SJSA1 (cell line): ENCODE data around the gene CD82. TPM values are rescaled to one million over a fixed set of nuclear protein-coding genes. Genes with fewer than 3 reads are reported as not detected.

Experiments used
- DNase-seq, 2 experiments: peaks; one replicate each; pipeline ENCODE4 v3.0.0-alpha.2; 2015 to 2020; ENCODE audit warnings: low spot score in 2 of 2, low read depth in 1 of 2
- H3K27ac ChIP-seq: fragments of 250-450 bp; sonication (Bioruptor Pico); 2 replicates; pipeline ENCODE4 v1.5.1; 2020; ENCODE audit warnings: mild to moderate bottlenecking, moderate library complexity
- H3K27me3 ChIP-seq: fragments of 250-450 bp; sonication (Bioruptor Pico); replicated peaks from 2 replicates; pipeline ENCODE4 v1.5.1; 2020; ENCODE audit warnings: mild to moderate bottlenecking, moderate library complexity
- H3K36me3 ChIP-seq: fragments of 250-450 bp; sonication (Bioruptor Pico); 2 replicates; pipeline ENCODE4 v1.5.1; 2020; ENCODE audit warnings: mild to moderate bottlenecking
- H3K4me1 ChIP-seq: fragments of 250-450 bp; sonication (Bioruptor Pico); replicated peaks from 2 replicates; pipeline ENCODE4 v1.6.1; 2021; ENCODE audit warnings: mild to moderate bottlenecking
- H3K4me3 ChIP-seq: fragments of 250-450 bp; sonication (Bioruptor Pico); 2 replicates; pipeline ENCODE4 v1.5.1; 2020; ENCODE audit warnings: mild to moderate bottlenecking
- H3K9me3 ChIP-seq: fragments of 250-450 bp; sonication (Bioruptor Pico); replicated peaks from 2 replicates; pipeline ENCODE4 v1.5.1; 2020; ENCODE audit warnings: mild to moderate bottlenecking
- total RNA-seq: library from RNA; depleted of rRNA; stranded (reverse); fragments of >200 nt; shearing (Covaris generic); gene quantifications from 2 replicates; pipeline ENCODE4 v1.2.3, GENCODE V29; 2014

The CD82 gene
- total RNA-seq, 1 experiment from 2014 or later, result 15.5 TPM

- Histone ChIP-seq H3K36me3 (no peaks in the 10 kb centered on the region), H3K4me3 (no peak overlapping the region), H3K27me3 (no peaks in the 10 kb centered on the region), H3K27ac (no peak overlapping the region), H3K4me1 (no peaks in the 10 kb centered on the region), H3K9me3 (no peaks in the 10 kb centered on the region)
- no peak for DNase-seq
Measured at GRCh38 chr11:44528581-44528980, 36.9 kb upstream of the CD82 start.

- Histone ChIP-seq H3K36me3 (no peaks in the 10 kb centered on the region), H3K27ac (no peak overlapping the region), H3K9me3 (no peaks in the 10 kb centered on the region), H3K4me3 (no peak overlapping the region), H3K27me3 (no peaks in the 10 kb centered on the region), H3K4me1 (no peaks in the 10 kb centered on the region)
- no peak for DNase-seq
Measured at GRCh38 chr11:44529895-44530412, 35.5 kb upstream of the CD82 start.

GRCh38 chr11:44530413-44531115 is 34.9 kb upstream of the CD82 start:
- Histone ChIP-seq H3K36me3 (no peaks in the 10 kb centered on the region), H3K9me3 (no peaks in the 10 kb centered on the region), H3K4me3 (no peak overlapping the region), H3K4me1 (no peaks in the 10 kb centered on the region), H3K27ac (no peak overlapping the region), H3K27me3 (no peaks in the 10 kb centered on the region)
- no peak for DNase-seq

GRCh38 chr11:44531116-44531504 is 34.4 kb upstream of the CD82 start:
- Histone ChIP-seq H3K36me3 (no peaks in the 10 kb centered on the region), H3K4me1 (no peaks in the 10 kb centered on the region), H3K27ac (no peak overlapping the region), H3K9me3 (no peaks in the 10 kb centered on the region), H3K4me3 (no peak overlapping the region), H3K27me3 (no peaks in the 10 kb centered on the region)
- DNase-seq, result no peak

GRCh38 chr11:44531636-44532035 is 33.8 kb upstream of the CD82 start:
- no peak for DNase-seq
- no peak overlapping the region for H3K4me3 ChIP-seq
- H3K9me3 ChIP-seq, result no peaks in the 10 kb centered on the region
- H3K27ac ChIP-seq, result no peak overlapping the region
- no peaks in the 10 kb centered on the region for H3K36me3 ChIP-seq
- no peaks in the 10 kb centered on the region for H3K4me1 ChIP-seq
- H3K27me3 ChIP-seq, result no peaks in the 10 kb centered on the region

- no peak overlapping the region for H3K27ac ChIP-seq
Measured at GRCh38 chr11:44532809-44533208, 32.7 kb upstream of the CD82 start.

GRCh38 chr11:44533921-44534711 is 31.3 kb upstream of the CD82 start:
- no peaks in the 10 kb centered on the region for H3K4me1 ChIP-seq
- H3K27me3 ChIP-seq, result no peaks in the 10 kb centered on the region
- H3K36me3 ChIP-seq, result no peaks in the 10 kb centered on the region
- H3K4me3 ChIP-seq, result no peak overlapping the region
- H3K27ac ChIP-seq, result no peak overlapping the region
- no peak for DNase-seq
- H3K9me3 ChIP-seq, result no peaks in the 10 kb centered on the region

More at GRCh38 chr11:44532809-44533208, 32.7 kb upstream of the CD82 start:
- Histone ChIP-seq H3K4me3 (no peak overlapping the region), H3K4me1 (no peaks in the 10 kb centered on the region), H3K36me3 (no peaks in the 10 kb centered on the region), H3K27me3 (no peaks in the 10 kb centered on the region), H3K9me3 (no peaks in the 10 kb centered on the region)
- no peak for DNase-seq

- Histone ChIP-seq H3K4me1 (no peaks in the 10 kb centered on the region), H3K27ac (no peak overlapping the region), H3K36me3 (no peaks in the 10 kb centered on the region), H3K9me3 (no peaks in the 10 kb centered on the region), H3K27me3 (no peaks in the 10 kb centered on the region), H3K4me3 (no peak overlapping the region)
- no peak for DNase-seq
Measured at GRCh38 chr11:44535191-44535980, 30.1 kb upstream of the CD82 start.

- Histone ChIP-seq H3K36me3 (no peaks in the 10 kb centered on the region), H3K4me3 (no peak overlapping the region), H3K4me1 (no peaks in the 10 kb centered on the region), H3K9me3 (no peaks in the 10 kb centered on the region), H3K27ac (no peak overlapping the region), H3K27me3 (no peaks in the 10 kb centered on the region)
- DNase-seq, result no peak
Measured at GRCh38 chr11:44536788-44537516, 28.5 kb upstream of the CD82 start.

- no peaks in the 10 kb centered on the region for H3K9me3 ChIP-seq
- no peaks in the 10 kb centered on the region for H3K36me3 ChIP-seq
- no peaks in the 10 kb centered on the region for H3K4me1 ChIP-seq
- DNase-seq, result no peak
- H3K4me3 ChIP-seq, result no peak overlapping the region
- H3K27ac ChIP-seq, result no peak overlapping the region
- H3K27me3 ChIP-seq, result no peaks in the 10 kb centered on the region; the same call in 1 of the 2 replicates
Measured at GRCh38 chr11:44537679-44538078, 27.8 kb upstream of the CD82 start.

- Histone ChIP-seq H3K4me3 (no peak overlapping the region), H3K27ac (no peak overlapping the region), H3K9me3 (no peaks in the 10 kb centered on the region), H3K36me3 (no peaks in the 10 kb centered on the region), H3K27me3 (no peaks in the 10 kb centered on the region; the same call in 1 of the 2 replicates), H3K4me1 (no peaks in the 10 kb centered on the region)
- peak; percentile 79 to 82 for DNase-seq
Measured at GRCh38 chr11:44538375-44539054, 26.9 kb upstream of the CD82 start.

GRCh38 chr11:44539971-44540370 is 25.5 kb upstream of the CD82 start:
- no peak overlapping the region for H3K4me3 ChIP-seq
- H3K36me3 ChIP-seq, result no peaks in the 10 kb centered on the region
- H3K27me3 ChIP-seq, result no peaks in the 10 kb centered on the region; the same call in none of the 2 replicates
- no peak overlapping the region for H3K27ac ChIP-seq
- no peak for DNase-seq
- H3K9me3 ChIP-seq, result no peaks in the 10 kb centered on the region
- no peaks in the 10 kb centered on the region for H3K4me1 ChIP-seq

GRCh38 chr11:44540667-44541066 is 24.8 kb upstream of the CD82 start:
- DNase-seq, result no peak
- Histone ChIP-seq H3K4me1 (no peaks in the 10 kb centered on the region), H3K27ac (no peak overlapping the region), H3K27me3 (no peaks in the 10 kb centered on the region; the same call in none of the 2 replicates), H3K36me3 (no peaks in the 10 kb centered on the region), H3K9me3 (no peaks in the 10 kb centered on the region), H3K4me3 (no peak overlapping the region)
